ENCODE data around the gene ADSS1.

The ADSS1 gene

GRCh38 chr14:104687601-104688504 is 36.2 kb upstream of the ADSS1 start:
- peak; percentile 43 for DNase-seq (ENCODE audit: low spot score)

GRCh38 chr14:104688505-104689108 is 35.4 kb upstream of the ADSS1 start:
- DNase-seq (ENCODE audit: low spot score), result peak; percentile 20

DNA sequence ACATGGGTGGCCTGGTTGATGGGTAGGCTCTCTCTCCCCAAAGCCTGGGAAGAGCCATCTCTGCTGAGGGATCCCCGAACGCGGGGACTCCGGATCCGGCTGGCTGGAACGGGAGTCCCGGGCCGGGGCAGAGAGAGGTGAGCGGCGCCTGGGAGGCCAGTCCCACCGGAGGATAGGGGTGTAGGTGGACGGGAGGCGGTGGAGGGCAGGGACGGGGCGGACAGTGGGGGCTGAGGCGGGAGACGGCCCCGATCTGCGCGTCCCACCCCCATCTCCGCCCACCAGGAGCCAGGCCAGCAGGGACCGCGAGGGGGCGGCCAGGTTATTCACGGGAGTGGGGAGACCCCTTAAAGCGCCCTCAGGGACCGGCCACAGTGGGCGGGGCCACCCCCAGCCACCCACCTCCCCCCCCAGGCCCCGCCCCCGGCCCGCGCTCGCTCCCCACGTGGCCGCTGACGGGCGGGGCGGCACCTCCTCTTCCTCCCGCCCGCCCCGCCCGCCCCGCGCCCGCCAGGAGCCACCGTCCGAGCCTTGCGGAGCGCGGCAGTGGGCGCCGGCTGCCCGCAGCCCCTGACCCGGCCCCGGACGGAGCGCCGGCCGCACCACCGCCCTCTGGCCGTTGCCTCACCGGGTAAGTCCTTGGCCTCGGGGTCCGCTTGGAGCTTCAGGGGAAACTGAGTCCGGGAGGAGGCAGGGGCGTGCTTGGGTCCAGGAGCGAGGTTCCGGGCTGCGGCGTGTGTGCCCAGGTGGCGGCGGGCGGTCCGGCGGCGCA is 34.7 kb upstream of the ADSS1 start, which contains the start of gene INF2:
Gene INF2, plus strand, starts transcription at position 510 of the 772 bp plus-strand sequence. CDS start 11,748 bp downstream, outside the sequence.
- DNase-seq (ENCODE audit: low spot score), result peak; percentile 57

DNA sequence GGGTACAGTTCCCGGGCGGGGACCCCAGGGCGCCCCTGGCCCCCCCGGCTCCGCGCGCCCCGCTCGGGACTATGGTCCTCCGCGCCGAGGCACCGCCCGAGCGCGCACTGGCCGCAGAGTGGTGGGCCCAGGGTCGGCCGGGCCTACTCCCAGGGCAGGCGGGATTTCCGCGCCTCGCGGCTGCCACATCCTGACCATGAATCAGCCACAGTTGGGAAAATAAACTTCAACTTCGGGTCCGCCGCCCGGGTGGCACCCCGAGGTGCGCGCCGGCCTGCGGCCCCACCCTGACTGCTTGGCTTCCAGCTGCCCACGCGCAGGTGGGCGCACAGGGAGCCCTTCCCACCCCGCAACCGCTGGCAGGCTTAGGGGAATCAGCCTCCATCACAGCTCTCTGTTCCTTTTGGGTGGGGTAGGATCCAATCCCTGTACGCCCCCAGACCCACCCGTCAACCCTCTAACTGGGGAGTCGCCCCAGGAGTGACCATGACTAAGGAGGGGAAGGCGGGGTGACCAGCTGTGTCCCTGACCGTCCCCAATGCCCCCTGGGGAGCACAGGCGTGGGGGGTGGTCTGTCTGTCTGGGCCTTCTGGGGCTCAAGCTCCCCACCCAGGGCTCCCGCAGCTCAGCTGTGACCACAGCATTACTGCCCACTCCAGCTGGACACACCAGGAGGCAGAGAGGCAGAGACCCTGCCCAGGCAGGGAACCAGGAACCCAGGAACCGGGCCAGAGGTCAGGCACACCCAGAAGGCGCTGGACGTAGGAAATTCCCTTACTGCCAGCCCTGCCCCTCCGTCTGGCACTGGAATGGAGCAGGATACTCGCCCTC is 33.9 kb upstream of the ADSS1 start:
- no peak for DNase-seq (ENCODE audit: low spot score)

GRCh38 chr14:104690861-104691455 is 33.1 kb upstream of the ADSS1 start:
- DNase-seq (ENCODE audit: low spot score), result no peak

GRCh38 chr14:104691546-104692260 is 32.3 kb upstream of the ADSS1 start:
- DNase-seq (ENCODE audit: low spot score), result no peak

DNA sequence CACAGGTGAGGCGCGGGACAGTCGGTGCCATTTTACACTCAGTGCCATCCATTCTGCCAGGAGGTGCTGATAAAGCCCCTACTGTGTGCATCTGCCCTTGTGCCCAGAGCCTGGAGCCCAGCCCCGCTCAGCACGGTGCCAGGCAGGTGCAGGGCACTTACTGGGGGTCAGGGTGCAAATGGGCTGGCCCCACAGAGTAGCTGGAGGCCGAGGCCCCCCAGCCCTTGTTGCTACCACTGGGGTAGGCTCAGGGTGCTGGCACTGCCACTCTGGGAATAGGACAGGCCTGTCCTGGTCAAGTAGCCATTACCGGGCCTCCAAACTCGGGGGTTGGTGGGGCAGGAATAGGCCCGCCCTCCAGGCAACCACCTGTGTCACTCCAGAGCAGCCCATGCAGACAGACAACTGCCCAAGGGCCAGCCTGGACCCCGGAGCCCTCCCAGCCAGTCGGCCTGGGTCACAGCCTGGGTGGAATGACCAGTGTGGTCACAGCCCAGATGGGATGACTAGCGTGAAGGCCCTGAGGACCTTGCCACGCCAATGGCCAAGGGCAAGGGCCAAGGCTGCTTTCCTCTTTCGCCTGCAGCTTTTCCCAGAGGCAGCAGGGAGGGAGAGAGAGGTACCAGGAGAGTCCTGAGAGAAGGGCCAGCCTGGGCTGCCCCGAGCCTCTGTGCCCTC is 31.6 kb upstream of the ADSS1 start:
- no peak for DNase-seq (ENCODE audit: low spot score)

DNA sequence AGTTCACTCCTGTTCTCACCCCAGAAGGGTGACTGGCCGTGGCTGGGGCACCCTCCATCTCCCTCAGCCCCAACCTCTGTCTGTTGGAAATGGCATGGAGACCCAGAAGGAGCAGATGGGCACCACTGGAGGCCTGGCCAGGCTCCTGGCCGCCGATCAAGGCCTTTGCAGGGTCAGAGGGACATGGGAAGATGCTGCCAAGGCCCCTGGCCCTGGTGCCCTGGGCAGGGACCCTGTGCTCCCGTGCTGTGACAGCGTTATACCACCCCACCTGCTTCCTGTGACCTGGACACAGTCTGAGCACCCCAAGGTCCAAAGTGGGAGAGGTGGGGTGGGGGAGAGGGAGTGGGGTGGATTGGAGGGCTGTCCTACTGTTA is 31.1 kb upstream of the ADSS1 start:
- DNase-seq (ENCODE audit: low spot score), result no peak

DNA sequence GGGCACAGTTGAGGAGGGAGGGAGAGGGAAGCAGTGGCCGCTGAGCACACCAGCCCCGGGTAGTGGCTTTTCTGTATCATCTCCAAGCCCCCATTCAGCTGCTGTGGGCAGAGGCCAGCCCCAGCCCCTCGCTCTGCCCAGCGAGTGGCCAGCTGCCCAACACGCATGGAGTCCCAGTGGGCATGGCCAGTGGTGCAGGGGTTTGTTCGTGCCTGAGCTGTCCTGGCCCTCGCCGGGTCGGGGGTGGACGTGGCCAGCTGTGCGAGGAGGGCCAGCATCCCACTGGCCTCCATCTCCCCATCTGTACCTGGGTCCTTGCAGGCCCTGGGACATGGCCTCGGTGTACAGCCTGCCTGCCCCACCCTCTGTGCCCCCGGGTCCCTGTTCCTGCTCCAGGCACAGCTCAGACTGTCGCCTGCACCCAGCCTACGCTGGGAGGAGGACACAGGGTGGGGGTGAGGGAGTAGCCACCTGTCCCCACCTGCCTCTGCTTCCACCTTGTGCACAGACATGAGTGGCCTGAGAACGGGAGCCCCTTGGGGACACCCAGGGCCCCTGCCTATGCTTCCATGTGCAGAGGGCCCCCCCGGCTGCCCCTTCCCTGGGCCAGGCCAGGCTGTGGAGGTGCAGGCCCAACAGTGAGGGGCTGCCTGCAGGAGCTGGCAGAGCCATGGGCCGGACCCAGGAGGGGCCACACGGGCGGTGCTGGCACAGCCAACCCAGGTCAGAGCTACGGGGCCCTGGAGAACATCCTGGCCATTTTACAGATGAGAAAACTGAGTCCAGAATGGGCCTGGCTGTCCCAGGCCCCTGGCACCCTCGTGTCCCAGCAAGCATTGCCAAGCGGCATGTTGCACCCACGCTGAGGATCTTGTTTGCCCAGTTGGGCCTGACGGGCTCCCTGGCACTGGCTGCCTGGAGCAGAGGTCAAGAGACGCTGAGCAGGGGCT is 30.3 kb upstream of the ADSS1 start:
- DNase-seq (ENCODE audit: low spot score), result peak; percentile 48

DNA sequence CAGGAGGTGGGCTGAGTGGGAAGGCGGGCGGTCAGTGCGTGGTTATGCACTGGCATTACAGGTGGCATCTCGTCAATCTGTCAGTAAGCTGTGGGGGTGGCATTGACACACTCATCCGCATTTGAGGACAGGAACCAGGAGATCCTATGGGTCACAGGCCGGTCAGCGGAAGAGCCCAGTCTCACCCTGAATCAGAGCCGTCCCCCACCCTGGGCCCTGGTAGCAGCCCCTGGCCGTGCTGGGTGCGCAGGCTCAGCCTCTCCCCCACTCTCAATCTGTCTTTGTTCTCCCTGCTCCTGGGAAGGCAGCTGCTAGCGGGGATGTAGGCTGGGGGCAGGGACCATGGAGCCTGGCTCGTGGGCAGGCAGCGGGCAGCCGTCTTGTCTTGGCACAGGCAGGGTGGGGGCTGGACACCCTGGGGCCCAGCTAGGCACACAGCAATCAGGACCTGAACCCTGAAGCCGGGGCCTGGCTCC is 29.5 kb upstream of the ADSS1 start:
- DNase-seq (ENCODE audit: low spot score), result peak; percentile 94

GRCh38 chr14:104694991-104695659 is 28.9 kb upstream of the ADSS1 start:
- no peak for DNase-seq (ENCODE audit: low spot score)

- DNase-seq (ENCODE audit: low spot score), result peak; percentile 42
Observed at GRCh38 chr14:104695660-104696000, 28.4 kb upstream of the ADSS1 start.

- DNase-seq (ENCODE audit: low spot score), result peak; percentile 26
Observed at GRCh38 chr14:104696671-104697316, 27.2 kb upstream of the ADSS1 start.

GRCh38 chr14:104697317-104697703 is 26.7 kb upstream of the ADSS1 start:
- DNase-seq (ENCODE audit: low spot score), result no peak

DNA sequence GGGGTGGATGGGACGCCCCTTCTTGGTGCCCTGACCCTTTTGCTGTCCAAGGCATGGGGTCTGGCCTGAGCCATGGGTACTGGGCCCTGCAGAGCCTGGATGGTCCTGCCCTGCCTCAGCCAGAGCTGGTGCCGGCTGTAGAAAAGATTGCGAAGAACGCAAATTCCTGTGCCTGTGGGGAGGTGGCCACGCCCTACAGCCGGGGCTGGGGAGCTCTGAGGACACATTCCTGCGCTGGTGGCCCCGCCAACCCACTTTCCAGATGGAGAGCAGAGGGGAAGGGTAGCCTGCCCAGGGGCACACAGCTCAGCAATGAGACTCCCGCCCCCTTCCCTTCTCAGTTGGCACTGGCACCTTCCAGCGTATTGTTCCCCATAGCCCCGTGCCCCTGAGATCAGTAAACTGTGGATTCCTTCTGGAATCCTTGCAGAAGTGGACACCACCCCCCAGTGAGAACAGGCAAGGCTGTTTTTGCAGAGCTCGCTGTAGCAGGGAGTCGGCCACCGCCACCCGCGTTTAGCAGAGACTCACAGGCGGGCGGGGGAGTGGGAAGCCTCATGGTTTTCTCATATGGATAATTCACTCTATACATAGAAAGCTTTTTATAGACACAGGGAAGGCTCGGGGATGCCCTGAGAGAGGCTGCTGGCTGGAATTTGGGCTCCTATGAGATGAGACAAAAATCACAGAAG is 26.0 kb upstream of the ADSS1 start:
- DNase-seq (ENCODE audit: low spot score), result no peak

DNA sequence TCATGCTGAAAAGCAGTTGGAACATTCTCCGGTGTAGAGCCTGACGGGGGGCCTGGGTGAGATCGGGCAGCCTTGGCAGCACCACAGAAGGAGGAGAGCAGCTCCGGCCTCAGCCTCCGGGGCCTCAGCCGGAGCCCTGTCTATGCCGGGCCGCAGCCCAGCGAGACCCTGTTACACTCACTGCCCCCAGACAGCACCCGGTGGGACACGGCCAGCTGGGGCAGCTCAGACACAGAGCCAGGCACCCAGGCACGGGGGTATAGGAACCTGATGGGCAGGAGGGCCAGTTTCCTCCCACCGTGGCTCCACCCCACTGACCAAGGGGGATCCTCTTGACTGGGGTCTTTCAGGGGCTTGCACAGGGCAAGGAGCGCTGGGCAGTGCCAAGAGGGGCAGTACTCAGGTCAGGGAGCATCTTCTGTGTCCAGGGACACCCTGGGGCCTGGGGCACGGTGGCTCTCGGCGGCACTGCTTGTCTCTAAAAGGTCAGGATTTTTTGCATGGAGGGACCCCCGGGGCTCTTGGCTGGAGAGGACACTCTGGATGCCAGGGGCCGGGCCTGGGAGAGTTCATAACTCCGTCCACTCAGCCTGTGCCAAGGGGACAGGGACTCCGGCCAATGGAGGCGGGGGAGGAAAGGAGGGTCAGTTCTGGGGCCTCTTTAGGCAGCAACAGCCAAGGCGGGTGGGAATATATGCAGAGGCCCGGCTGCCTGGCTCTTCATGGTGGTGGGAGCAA is 25.2 kb upstream of the ADSS1 start:
- DNase-seq (ENCODE audit: low spot score), result peak; percentile 53

- DNase-seq (ENCODE audit: low spot score), result no peak
Observed at GRCh38 chr14:104699426-104699748, 24.6 kb upstream of the ADSS1 start.
